Common myeloid progenitor, CD34-positive (primary cell): ENCODE measurements around the gene ANKRD33B.

ENCODE experiments used
- CTCF ChIA-PET: fragments of 350-600 bp; sonication (Branson Sonifier 250); formaldehyde crosslinking; loops from one replicate; lab custom pipeline; 2021; ENCODE audit warnings: antibody characterized with exemption; lab: Charles Lee
- POLR2A ChIA-PET: fragments of 350-600 bp; sonication (Branson Sonifier 250); formaldehyde crosslinking; loops from one replicate; lab custom pipeline; 2021; ENCODE audit warnings: antibody characterized with exemption; lab: Charles Lee
- DNase-seq, 3 donors: peaks; one replicate each; pipeline versions ENCODE4 v3.0.0 to v3.0.0-alpha.2; 2013
- H3K27ac ChIP-seq, 2 experiments: 1 replicate in 1 of 2; 2 replicates in 1 of 2; pipeline ENCODE4 v1.7.0; 2013; ENCODE audit warnings: inconsistent platforms in 2 of 2, low read length in 2 of 2, mild to moderate bottlenecking in 2 of 2, low read depth in 1 of 2, moderate library complexity in 1 of 2; ENCODE audit not compliant: severe bottlenecking in 2 of 2, insufficient read depth in 1 of 2, poor library complexity in 1 of 2
- H3K27me3 ChIP-seq, 5 experiments: replicated peaks in 2 of 5; 1 replicate in 3 of 5; 2 replicates in 2 of 5; pipeline versions ENCODE4 v1.6.1 to v1.7.0; 2013; ENCODE audit warnings: low read length in 4 of 5, mild to moderate bottlenecking in 2 of 5, moderate library complexity in 2 of 5, inconsistent platforms in 1 of 5; ENCODE audit not compliant: insufficient read depth in 5 of 5, control insufficient read depth in 4 of 5
- H3K36me3 ChIP-seq, 4 experiments: 1 replicate in 2 of 4; 2 replicates in 2 of 4; pipeline versions ENCODE4 v1.6.1 to v1.7.0; 2013; ENCODE audit warnings: low read length in 3 of 4, control low read depth in 1 of 4, mild to moderate bottlenecking in 1 of 4; ENCODE audit not compliant: control insufficient read depth in 4 of 4, insufficient read depth in 4 of 4
- H3K4me1 ChIP-seq, 4 experiments: 1 replicate in 3 of 4; 2 replicates in 1 of 4; pipeline versions ENCODE4 v1.6.1 to v1.7.1; 2013; ENCODE audit warnings: low read length in 3 of 4, mild to moderate bottlenecking in 3 of 4, control low read depth in 1 of 4, inconsistent platforms in 1 of 4, moderate library complexity in 1 of 4; ENCODE audit not compliant: control insufficient read depth in 4 of 4, insufficient read depth in 4 of 4; ENCODE audit errors: control extremely low read depth in 1 of 4
- H3K4me3 ChIP-seq, 7 experiments: 1 replicate in 4 of 7; 2 replicates in 3 of 7; pipeline versions ENCODE4 v1.5.1 to v1.7.0; 2013; ENCODE audit warnings: mild to moderate bottlenecking in 7 of 7, low read length in 6 of 7, moderate library complexity in 6 of 7, inconsistent platforms in 2 of 7, low read depth in 2 of 7, control low read depth in 1 of 7; ENCODE audit not compliant: insufficient read depth in 4 of 7, control insufficient read depth in 1 of 7; ENCODE audit errors: extremely low read depth in 1 of 7
- H3K9me3 ChIP-seq, 5 experiments: 1 replicate in 4 of 5; 2 replicates in 1 of 5; pipeline versions ENCODE4 v1.6.1 to v1.7.1; 2013; ENCODE audit warnings: low read length in 4 of 5, mild to moderate bottlenecking in 2 of 5, inconsistent platforms in 1 of 5, low read depth in 1 of 5, moderate library complexity in 1 of 5; ENCODE audit not compliant: control insufficient read depth in 4 of 5, insufficient read depth in 2 of 5; ENCODE audit errors: control extremely low read depth in 1 of 5
- WGBS: methylation state at CpG from one replicate; pipeline ENCODE4 v1.1.5; 2013; ENCODE audit not compliant: insufficient coverage; 5-methylcytosine and 5-hydroxymethylcytosine counted together

ANKRD33B gene

DNA sequence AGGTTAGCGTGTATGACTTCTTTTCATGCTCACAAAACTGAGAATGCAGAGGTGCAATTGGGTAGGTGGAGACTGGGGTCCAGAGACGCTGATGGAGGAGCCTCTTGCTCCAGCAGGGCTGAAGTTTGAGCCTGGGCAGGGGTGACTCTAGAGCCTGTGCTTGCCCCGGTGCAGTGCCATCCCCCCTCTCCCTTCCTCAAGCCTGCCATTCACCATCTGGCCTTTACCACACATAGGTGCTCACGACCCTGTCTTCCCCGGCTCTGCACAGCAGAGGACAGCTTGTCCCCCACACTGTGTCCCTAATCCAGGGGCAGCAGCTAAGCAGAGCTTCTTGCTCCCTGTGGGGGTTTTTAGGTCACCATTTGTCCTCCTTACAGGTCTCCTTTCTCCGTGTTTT is 110.7 kb downstream of the ANKRD33B start:
- H3K27ac ChIP-seq: no peak overlapping the region
- WGBS: 86% methylated on average over 5 of the region's 6 CpGs
- no peak overlapping the region for H3K4me3 ChIP-seq
- H3K4me1 ChIP-seq: no peaks in the 10 kb centered on the region
- ChIA-PET CTCF (interaction anchor here (1.5 kb wide), 1 partner anchor 14 kb away, joined by 3 read pairs; no protein-coding TSS in a partner anchor), POLR2A (no interaction called here)
- H3K9me3 ChIP-seq: no peaks in the 10 kb centered on the region
- H3K27me3 ChIP-seq: no peaks in the 10 kb centered on the region
- H3K36me3 ChIP-seq: peaks cover 4 to 23% (median 14%) of the 10 kb centered on the region in 4 experiments
- DNase-seq: no peak

DNA sequence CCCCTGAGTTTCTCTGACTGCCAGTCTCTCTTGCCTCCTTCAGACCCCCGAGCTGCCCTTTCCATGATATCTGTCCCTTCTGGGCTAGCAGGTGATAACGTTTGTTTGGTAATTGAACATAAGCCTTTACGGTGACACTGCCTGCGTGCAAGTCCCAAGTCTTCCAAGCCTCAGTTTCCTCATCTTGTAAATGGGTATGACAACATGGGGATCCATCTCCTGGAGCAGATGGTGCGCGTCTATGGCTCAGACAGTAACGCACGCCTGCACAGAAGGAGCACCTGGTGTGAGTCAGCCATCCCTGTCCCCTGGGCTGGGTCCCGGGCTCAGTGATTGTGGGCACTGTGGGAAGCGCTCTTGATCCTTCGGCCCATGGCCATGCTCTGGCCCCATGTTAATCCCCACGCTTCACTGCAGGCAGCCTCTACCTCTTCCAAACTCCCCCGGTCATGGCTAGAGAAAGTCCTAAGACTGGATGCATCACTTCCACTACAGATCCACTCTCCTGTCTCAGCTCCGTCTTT is 111.4 kb downstream of the ANKRD33B start:
- peaks cover 4 to 30% (median 20%) of the 10 kb centered on the region in 4 experiments for H3K36me3 ChIP-seq
- ChIA-PET POLR2A (no interaction called here), CTCF (interaction anchor here (1.4 to 1.5 kb wide), 2 partner anchors 10 to 15 kb away, joined by 3 to 4 read pairs; no protein-coding TSS in a partner anchor)
- H3K9me3 ChIP-seq: no peaks in the 10 kb centered on the region
- DNase-seq: no peak
- no peak overlapping the region for H3K4me3 ChIP-seq
- H3K4me1 ChIP-seq: no peaks in the 10 kb centered on the region
- no peak overlapping the region for H3K27ac ChIP-seq
- H3K27me3 ChIP-seq: no peaks in the 10 kb centered on the region
- 97% methylated on average over 12 of the region's 14 CpGs for WGBS

- ChIA-PET CTCF (interaction anchor here (1.0 to 1.5 kb wide), 3 partner anchors 9 to 18 kb away, joined by 3 to 4 read pairs (median 3); no protein-coding TSS in a partner anchor), POLR2A (no interaction called here)
- H3K36me3 ChIP-seq: peaks cover 7 to 39% (median 29%) of the 10 kb centered on the region in 4 experiments
- no peak overlapping the region for H3K4me3 ChIP-seq
- H3K27ac ChIP-seq: no peak overlapping the region
- no peaks in the 10 kb centered on the region for H3K4me1 ChIP-seq
- DNase-seq: no peak
- no peaks in the 10 kb centered on the region for H3K9me3 ChIP-seq
- no peaks in the 10 kb centered on the region for H3K27me3 ChIP-seq
- 94% methylated on average over 3 of the region's 4 CpGs for WGBS
These were observed 112.4 kb downstream of the ANKRD33B start for GRCh38 chr5:10676224-10676623.

GRCh38 chr5:10676946-10677345 is 113.1 kb downstream of the ANKRD33B start:
- peaks cover 7 to 45% (median 32%) of the 10 kb centered on the region in 4 experiments for H3K36me3 ChIP-seq
- CTCF ChIA-PET: no interaction called here
- DNase-seq: no peak
- POLR2A ChIA-PET: no interaction called here
- no peaks in the 10 kb centered on the region for H3K9me3 ChIP-seq
- whole genome bisulfite sequencing: no CpG with 5 or more reads among the region's 1 CpG
- no peak overlapping the region for H3K27ac ChIP-seq
- no peaks in the 10 kb centered on the region for H3K27me3 ChIP-seq
- peaks cover 0 to 4% (median 2%) of the 10 kb centered on the region in 4 experiments for H3K4me1 ChIP-seq
- H3K4me3 ChIP-seq: no peak overlapping the region

GRCh38 chr5:10677533-10677932 is 113.7 kb downstream of the ANKRD33B start:
- Histone ChIP-seq H3K27me3 (no peaks in the 10 kb centered on the region), H3K4me3 (no peak overlapping the region), H3K9me3 (no peaks in the 10 kb centered on the region), H3K27ac (no peak overlapping the region), H3K4me1 (peaks cover 0 to 10% (median 4%) of the 10 kb centered on the region in 4 experiments), H3K36me3 (peaks cover 7 to 51% (median 34%) of the 10 kb centered on the region in 4 experiments)
- POLR2A ChIA-PET: no interaction called here
- CTCF ChIA-PET: no interaction called here
- 100% methylated on average over 7 of the region's 7 CpGs for WGBS
- no peak for DNase-seq

DNA sequence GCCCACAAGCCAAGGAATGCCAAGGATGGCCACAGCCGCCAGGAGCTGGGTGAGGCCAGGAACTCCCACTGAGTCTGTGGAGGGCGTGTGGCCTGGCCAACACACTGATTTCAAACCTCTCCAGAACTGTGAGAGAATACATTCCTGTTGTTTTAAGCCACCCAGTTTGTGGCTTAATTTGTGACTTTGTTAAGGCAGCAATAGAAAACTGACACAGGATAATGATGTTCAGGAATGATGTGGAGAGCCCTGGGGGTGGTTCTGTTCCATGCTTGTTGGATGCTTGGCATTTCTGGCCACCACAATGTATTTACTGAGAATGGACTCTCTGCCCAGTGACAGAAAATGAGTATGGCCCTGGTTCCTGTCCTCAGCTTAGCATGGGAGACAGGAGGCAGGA is 114.4 kb downstream of the ANKRD33B start:
- H3K27me3 ChIP-seq: no peaks in the 10 kb centered on the region
- no peak overlapping the region for H3K27ac ChIP-seq
- POLR2A ChIA-PET: no interaction called here
- 94% methylated on average over 2 of the region's 2 CpGs for WGBS
- peaks cover 7 to 58% (median 41%) of the 10 kb centered on the region in 4 experiments for H3K36me3 ChIP-seq
- no peaks in the 10 kb centered on the region for H3K9me3 ChIP-seq
- H3K4me3 ChIP-seq: no peak overlapping the region
- no peak for DNase-seq
- H3K4me1 ChIP-seq: peaks cover 0 to 14% (median 5%) of the 10 kb centered on the region in 4 experiments
- CTCF ChIA-PET: no interaction called here

DNA sequence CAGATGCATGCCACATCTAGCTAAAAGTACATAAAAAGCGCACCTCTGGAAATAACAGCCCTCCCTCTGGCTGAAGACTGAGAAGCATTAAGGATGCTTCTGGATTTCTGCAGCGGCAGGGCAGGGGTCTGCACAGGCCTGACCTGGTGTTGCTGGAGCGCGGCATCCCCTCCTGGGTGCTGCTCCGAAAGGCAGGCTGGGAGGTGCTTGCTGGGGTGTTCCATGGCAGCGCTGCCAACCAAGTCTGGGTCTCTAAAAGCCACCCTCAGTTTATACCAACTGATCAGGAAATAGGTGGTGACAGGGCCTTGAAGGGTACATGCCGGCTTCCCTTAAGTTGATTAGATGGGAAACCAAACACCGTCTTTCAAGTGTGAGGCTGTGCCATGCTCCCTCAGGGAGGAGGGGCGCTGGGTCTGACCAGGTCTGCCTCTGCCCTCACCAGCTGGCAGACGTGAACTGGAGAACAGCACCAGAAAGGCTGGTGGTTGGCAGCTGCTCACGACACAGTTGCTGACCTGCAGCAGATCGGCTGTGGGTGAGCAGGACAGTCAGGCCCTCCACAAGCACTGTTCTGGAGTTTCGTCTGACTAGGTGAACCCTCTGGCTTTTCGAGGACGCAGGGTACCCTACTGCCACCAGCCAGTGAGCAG is 115.6 kb downstream of the ANKRD33B start:
- POLR2A ChIA-PET: no interaction called here
- CTCF ChIA-PET: no interaction called here

More for the DNA sequence above, 115.6 kb downstream of the ANKRD33B start:
- peaks cover 0 to 14% (median 5%) of the 10 kb centered on the region in 4 experiments for H3K4me1 ChIP-seq
- no peak overlapping the region for H3K27ac ChIP-seq
- no peak for DNase-seq
- peaks cover 7 to 66% (median 45%) of the 10 kb centered on the region in 4 experiments for H3K36me3 ChIP-seq
- H3K4me3 ChIP-seq: no peak overlapping the region
- 97% methylated on average over 15 of the region's 15 CpGs for WGBS
- H3K27me3 ChIP-seq: no peaks in the 10 kb centered on the region
- no peaks in the 10 kb centered on the region for H3K9me3 ChIP-seq
